ENCODE measurements around the gene LHFPL2.

DNA sequence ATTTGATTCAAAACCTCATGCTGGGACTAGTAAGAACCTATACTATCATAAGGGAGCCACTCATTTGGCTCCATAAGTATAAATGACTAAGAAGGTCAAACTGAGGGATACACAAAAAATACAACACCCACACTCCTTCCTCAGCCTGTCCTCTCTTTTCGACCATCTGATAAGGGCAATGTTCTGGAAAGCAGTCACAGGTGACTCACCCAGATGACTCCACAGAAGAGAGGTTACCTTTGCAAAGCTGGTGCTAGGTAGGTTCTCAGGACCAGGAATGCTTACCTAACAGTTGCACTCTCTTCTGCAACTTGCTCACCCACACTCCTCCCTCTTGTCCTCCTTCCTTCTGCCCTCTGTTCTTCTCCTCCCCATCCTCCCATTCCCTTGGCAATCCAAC, 32.9 kb downstream of the LHFPL2 start:
- TF ChIP-seq EP300 (IDR thresholded peaks at IDR 0.05) (no peak), CTCF (IDR thresholded peaks at IDR 0.05) (no peak)
